K562 (cell line): Measurements from ENCODE around the gene PDLIM7. TPM values are rescaled to one million over a fixed set of nuclear protein-coding genes. Genes with fewer than 3 reads are reported as not detected.

Experiments used
- ARNT ChIP-seq, 2 experiments: fragments of 450-650 bp; IDR thresholded peaks; 2 replicates each; pipeline ENCODE4 v1.6.1; 2016; ENCODE audit warnings: mild to moderate bottlenecking in 1 of 2
- CTBP1 ChIP-seq: fragments of 450-650 bp; IDR thresholded peaks from 2 replicates; pipeline ENCODE4 v1.6.1; 2016; ENCODE audit warnings: borderline replicate concordance
- ELF4 ChIP-seq: fragments of 450-650 bp; formaldehyde crosslinking; IDR thresholded peaks from 2 replicates; pipeline ENCODE4 v1.4.0; 2022; ENCODE audit warnings: missing genetic modification characterization
- ESRRA ChIP-seq: fragments of 450-650 bp; IDR thresholded peaks from 2 replicates; pipeline ENCODE4 v1.6.1; 2014; ENCODE audit warnings: low read depth, mild to moderate bottlenecking, moderate library complexity, borderline replicate concordance
- ETV5 ChIP-seq: sonication (generic); formaldehyde crosslinking; IDR thresholded peaks from 2 replicates; pipeline ENCODE4 v1.4.0; 2020; ENCODE audit warnings: low read depth, mild to moderate bottlenecking, missing genetic modification reagents
- EZH2 ChIP-seq: IDR thresholded peaks from 2 replicates; pipeline ENCODE4 v1.6.1; 2012; ENCODE audit warnings: low read depth, mild to moderate bottlenecking, inconsistent platforms, low read length, borderline replicate concordance
- JUND ChIP-seq, 2 experiments: IDR thresholded peaks; 2 replicates in 1 of 2; 3 replicates in 1 of 2; pipeline ENCODE4 v1.6.1; 2011; ENCODE audit warnings: borderline replicate concordance in 2 of 2, low read depth in 2 of 2, low read length in 2 of 2, improper control_type of control experiment in 1 of 2, missing biosample characterization in 1 of 2, missing genetic modification characterization in 1 of 2, missing genetic modification reagents in 1 of 2
- KAT2B ChIP-seq: IDR thresholded peaks from one replicate; pipeline ENCODE4 v1.6.1; 2012; ENCODE audit warnings: low read depth, mild to moderate bottlenecking, control low read depth, inconsistent platforms, low read length, moderate library complexity
- MEIS2 ChIP-seq: fragments of 450-650 bp; IDR thresholded peaks from 2 replicates; pipeline ENCODE4 v1.6.1; 2014; ENCODE audit warnings: mild to moderate bottlenecking; ENCODE audit not compliant: partially characterized antibody
- PML ChIP-seq: IDR thresholded peaks from 2 replicates; pipeline ENCODE4 v1.6.1; 2012; ENCODE audit warnings: low read length, inconsistent platforms
- POLR2G ChIP-seq: fragments of 200-400 bp; formaldehyde crosslinking; IDR thresholded peaks from 2 replicates; pipeline ENCODE4 v1.6.1; 2017; ENCODE audit warnings: low read depth, mild to moderate bottlenecking, antibody characterized with exemption, low read length, moderate library complexity
- RFX5 ChIP-seq: IDR thresholded peaks from 2 replicates; pipeline ENCODE4 v1.6.1; 2011; ENCODE audit warnings: low read depth, mild to moderate bottlenecking, improper control_type of control experiment, low read length
- TARDBP ChIP-seq: fragments of 450-650 bp; IDR thresholded peaks from 2 replicates; pipeline ENCODE4 v1.6.1; 2016
- ZNF316 ChIP-seq: fragments of 450-650 bp; IDR thresholded peaks from 2 replicates; pipeline ENCODE4 v1.6.1; 2016
- polyA plus RNA-seq, 8 experiments: library from polyadenylated mRNA; depleted of rRNA in 4 of 8; stranded (reverse) in 5 of 8; unstranded in 3 of 8; fragments of >200 nt; fragmentation: Nextera tagmentation in 2 of 8; fragmentation: Illumina TruSeq in 1 of 8; extraction: Ambion mirVana in 2 of 8; extraction: Trizol in 1 of 8; gene quantifications; 2 replicates each; pipeline versions ENCODE4 v1.2.1 to v1.2.3, GENCODE V29; 2011 to 2014; ENCODE audit warnings: inconsistent platforms in 1 of 8, missing spikeins in 1 of 8
- total RNA-seq, 7 experiments: library from RNA; depleted of rRNA in 6 of 7; stranded (reverse); fragments of >200 nt in 6 of 7; fragmentation: Illumina TruSeq in 2 of 7; extraction: Trizol in 2 of 7; gene quantifications; 2 replicates each; pipeline versions ENCODE4 v1.2.1 to v1.2.3, GENCODE V29; 2011 to 2021; ENCODE audit warnings: low replicate concordance in 1 of 7
- TF ChIP-seq, protein P1 (sequence below): sonication (generic); formaldehyde crosslinking; IDR thresholded peaks from 2 replicates; pipeline ENCODE4 v1.8.1; 2023; ENCODE audit warnings: mild to moderate bottlenecking, missing genetic modification reagents
- TF ChIP-seq, protein P2 (sequence below): fragments of 250-450 bp; sonication (Bioruptor Pico); IDR thresholded peaks from 2 replicates; pipeline ENCODE4 v1.4.0; 2020; ENCODE audit warnings: mild to moderate bottlenecking, moderate library complexity, borderline replicate concordance

Gene PDLIM7
- total and polyA plus RNA-seq, 9 of the 15 experiments (the other 6 are each of a cell fraction or from before 2014, with no cell fraction given), result 2.1 to 124 (median 32.6) TPM

GRCh38 chr5:177456976-177457851 lies 40.2 kb downstream of the PDLIM7 start (continued):
- TF ChIP-seq ZNF316, result no peak
- TF ChIP-seq, protein P1, sequence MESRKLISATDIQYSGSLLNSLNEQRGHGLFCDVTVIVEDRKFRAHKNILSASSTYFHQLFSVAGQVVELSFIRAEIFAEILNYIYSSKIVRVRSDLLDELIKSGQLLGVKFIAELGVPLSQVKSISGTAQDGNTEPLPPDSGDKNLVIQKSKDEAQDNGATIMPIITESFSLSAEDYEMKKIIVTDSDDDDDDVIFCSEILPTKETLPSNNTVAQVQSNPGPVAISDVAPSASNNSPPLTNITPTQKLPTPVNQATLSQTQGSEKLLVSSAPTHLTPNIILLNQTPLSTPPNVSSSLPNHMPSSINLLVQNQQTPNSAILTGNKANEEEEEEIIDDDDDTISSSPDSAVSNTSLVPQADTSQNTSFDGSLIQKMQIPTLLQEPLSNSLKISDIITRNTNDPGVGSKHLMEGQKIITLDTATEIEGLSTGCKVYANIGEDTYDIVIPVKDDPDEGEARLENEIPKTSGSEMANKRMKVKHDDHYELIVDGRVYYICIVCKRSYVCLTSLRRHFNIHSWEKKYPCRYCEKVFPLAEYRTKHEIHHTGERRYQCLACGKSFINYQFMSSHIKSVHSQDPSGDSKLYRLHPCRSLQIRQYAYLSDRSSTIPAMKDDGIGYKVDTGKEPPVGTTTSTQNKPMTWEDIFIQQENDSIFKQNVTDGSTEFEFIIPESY (CRISPR knock-in tag), result 0 out of 2 replicates have a peak, but pooled peaks have one; percentile 30
- no peak for TF ChIP-seq PML
- TF ChIP-seq MEIS2, result peak; percentile 76
- peak; percentile 95 for TF ChIP-seq CTBP1
- no peak for TF ChIP-seq ARNT (IDR thresholded peaks at IDR 0.05)
- TF ChIP-seq TARDBP, result no peak
- peak; percentile 88 for TF ChIP-seq RFX5
- TF ChIP-seq JUND (IDR thresholded peaks at IDR 0.05; ENCODE audit: borderline replicate concordance, low read depth, low read length), result peak; percentile 39; the same call in 1 of the 2 replicates
- TF ChIP-seq JUND (tag; IDR thresholded peaks at IDR 0.05; ENCODE audit: borderline replicate concordance, low read depth, low read length), result no peak
- peak; percentile 36; the same call in 1 of the 2 replicates for TF ChIP-seq ESRRA
- no peak for TF ChIP-seq EZH2
- TF ChIP-seq KAT2B, result no peak
- TF ChIP-seq ETV5 (CRISPR knock-in tag), result no peak
- TF ChIP-seq POLR2G, result peak; percentile 26
- TF ChIP-seq, protein P2, sequence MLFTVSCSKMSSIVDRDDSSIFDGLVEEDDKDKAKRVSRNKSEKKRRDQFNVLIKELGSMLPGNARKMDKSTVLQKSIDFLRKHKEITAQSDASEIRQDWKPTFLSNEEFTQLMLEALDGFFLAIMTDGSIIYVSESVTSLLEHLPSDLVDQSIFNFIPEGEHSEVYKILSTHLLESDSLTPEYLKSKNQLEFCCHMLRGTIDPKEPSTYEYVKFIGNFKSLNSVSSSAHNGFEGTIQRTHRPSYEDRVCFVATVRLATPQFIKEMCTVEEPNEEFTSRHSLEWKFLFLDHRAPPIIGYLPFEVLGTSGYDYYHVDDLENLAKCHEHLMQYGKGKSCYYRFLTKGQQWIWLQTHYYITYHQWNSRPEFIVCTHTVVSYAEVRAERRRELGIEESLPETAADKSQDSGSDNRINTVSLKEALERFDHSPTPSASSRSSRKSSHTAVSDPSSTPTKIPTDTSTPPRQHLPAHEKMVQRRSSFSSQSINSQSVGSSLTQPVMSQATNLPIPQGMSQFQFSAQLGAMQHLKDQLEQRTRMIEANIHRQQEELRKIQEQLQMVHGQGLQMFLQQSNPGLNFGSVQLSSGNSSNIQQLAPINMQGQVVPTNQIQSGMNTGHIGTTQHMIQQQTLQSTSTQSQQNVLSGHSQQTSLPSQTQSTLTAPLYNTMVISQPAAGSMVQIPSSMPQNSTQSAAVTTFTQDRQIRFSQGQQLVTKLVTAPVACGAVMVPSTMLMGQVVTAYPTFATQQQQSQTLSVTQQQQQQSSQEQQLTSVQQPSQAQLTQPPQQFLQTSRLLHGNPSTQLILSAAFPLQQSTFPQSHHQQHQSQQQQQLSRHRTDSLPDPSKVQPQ (CRISPR knock-in tag), result no peak
- no peak for TF ChIP-seq ELF4
- TF ChIP-seq, all 486 proteins: peak for 42
